Measurements from ENCODE around the gene LTBP3.

LTBP3 gene

DNA sequence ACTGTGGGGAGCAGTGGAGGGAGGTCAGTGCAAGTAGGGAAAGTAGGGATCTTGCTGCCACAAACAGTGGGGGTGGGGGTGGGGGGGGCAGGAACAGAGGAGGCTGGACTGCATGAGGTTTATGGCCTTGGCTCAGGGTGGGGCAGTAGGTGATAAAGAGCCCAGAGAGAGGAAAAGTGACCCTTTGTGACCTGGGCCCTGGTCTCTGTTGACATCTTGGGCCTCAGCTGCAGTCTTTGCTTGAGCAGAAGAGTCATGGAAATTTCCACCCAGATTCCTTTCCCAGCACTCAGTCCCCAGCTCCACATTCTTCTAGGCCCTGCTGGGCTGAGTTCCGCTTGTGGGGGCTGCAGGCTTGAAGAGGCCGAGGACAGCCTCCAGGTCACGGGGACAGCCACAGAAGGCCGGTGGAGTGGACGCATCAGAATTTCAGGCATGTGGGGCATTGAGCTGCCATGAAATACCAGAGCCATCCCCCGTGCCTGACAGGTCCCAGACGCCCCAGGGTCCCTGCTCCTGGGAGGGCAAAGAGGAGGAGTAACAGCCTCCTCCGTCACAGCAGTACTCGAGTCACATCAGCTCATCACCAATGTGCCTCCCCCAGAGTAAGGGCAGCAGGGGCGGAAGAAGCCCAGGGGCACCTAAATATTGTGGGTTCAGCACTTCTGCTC is 69.0 kb downstream of the LTBP3 start:
- Histone ChIP-seq H3K27me3 (ENCODE audit: control insufficient read depth, insufficient read depth, low read length) (no peaks in the 10 kb centered on the region), H3K4me1 (ENCODE audit: control insufficient read depth, low read depth, low read length) (peaks cover 87% of the 10 kb centered on the region), H3K27ac (ENCODE audit: low read length) (peak overlapping the region; percentile 92), H3K4me3 (ENCODE audit: low read length) (peak overlapping the region; percentile 34), H3K9ac (ENCODE audit: low read length) (peak overlapping the region; percentile 81), H3K9me3 (ENCODE audit: control insufficient read depth, low read depth, low read length) (no peaks in the 10 kb centered on the region), H3K36me3 (ENCODE audit: control insufficient read depth, low read depth, low read length) (no peaks in the 10 kb centered on the region)

All from iPS-18a (cell line).